ENCODE data around the gene ACOX3.

ACOX3 gene

DNA sequence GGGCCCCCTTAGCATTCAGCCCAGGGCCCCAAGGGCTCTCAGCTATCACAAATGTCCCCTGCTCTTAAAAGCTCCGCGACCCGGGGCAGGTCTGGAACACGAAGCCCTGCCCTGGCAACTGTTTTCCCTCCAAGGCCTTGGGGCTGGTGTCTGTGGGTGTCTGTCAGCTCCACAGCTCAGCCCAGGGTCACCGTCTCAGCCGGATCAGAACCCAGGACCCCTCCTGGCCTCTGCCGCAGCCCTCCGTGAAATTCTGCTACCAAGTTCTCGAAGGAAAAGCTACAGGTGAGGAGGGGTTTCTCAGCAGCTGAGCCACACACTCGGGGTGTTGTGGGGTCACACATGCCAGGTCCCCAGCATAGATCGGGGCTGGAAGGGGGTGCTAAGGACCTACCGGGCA is 61.2 kb downstream of the ACOX3 start:
- TF ChIP-seq, protein P1, sequence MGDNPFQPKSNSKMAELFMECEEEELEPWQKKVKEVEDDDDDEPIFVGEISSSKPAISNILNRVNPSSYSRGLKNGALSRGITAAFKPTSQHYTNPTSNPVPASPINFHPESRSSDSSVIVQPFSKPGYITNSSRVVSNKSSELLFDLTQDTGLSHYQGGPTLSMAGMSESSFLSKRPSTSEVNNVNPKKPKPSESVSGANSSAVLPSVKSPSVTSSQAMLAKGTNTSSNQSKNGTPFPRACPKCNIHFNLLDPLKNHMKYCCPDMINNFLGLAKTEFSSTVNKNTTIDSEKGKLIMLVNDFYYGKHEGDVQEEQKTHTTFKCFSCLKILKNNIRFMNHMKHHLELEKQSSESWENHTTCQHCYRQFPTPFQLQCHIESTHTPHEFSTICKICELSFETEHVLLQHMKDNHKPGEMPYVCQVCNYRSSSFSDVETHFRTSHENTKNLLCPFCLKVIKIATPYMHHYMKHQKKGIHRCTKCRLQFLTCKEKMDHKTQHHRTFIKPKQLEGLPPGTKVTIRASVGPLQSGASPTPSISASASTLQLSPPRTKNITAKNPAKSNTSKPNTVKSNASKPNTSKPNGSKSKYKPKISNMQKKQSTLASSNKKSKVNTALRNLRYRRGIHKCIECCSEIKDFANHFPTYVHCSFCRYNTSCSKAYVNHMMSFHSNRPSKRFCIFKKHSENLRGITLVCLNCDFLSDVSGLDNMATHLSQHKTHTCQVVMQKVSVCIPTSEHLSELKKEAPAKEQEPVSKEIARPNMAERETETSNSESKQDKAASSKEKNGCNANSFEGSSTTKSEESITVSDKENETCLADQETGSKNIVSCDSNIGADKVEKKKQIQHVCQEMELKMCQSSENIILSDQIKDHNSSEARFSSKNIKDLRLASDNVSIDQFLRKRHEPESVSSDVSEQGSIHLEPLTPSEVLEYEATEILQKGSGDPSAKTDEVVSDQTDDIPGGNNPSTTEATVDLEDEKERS (tag by site-specific recombination; IDR thresholded peaks at IDR 0.05), result no peak
- TF ChIP-seq ZNF624 (tag by site-specific recombination; IDR thresholded peaks at IDR 0.05), result no peak
- no peak for TF ChIP-seq WT1 (tag by site-specific recombination; IDR thresholded peaks at IDR 0.05)
- no peak for TF ChIP-seq ZNF548 (tag by site-specific recombination; IDR thresholded peaks at IDR 0.05)
- TF ChIP-seq ZNF394 (tag by site-specific recombination; IDR thresholded peaks at IDR 0.05; ENCODE audit: borderline replicate concordance), result no peak
- no peak for TF ChIP-seq ZBTB17 (tag by site-specific recombination; IDR thresholded peaks at IDR 0.05)
- no peak for TF ChIP-seq KLF9 (tag by site-specific recombination; IDR thresholded peaks at IDR 0.05; ENCODE audit: low read depth)
- TF ChIP-seq ZNF664 (tag by site-specific recombination; IDR thresholded peaks at IDR 0.05), result no peak
- no peak for TF ChIP-seq YY2 (tag by site-specific recombination; IDR thresholded peaks at IDR 0.05)
- Histone ChIP-seq H3K4me3 (ENCODE audit: low read depth, low read length) (no peak overlapping the region), H3K36me3 (ENCODE audit: control insufficient read depth in 2 of 2, insufficient read depth in 1 of 2, low read length in 2 of 2) (no peaks in the 10 kb centered on the region), H3K27ac (ENCODE audit: extremely low read depth, low read depth, low read length) (no peak overlapping the region), H3K4me1 (ENCODE audit: control insufficient read depth, insufficient read depth, low read length) (no peaks in the 10 kb centered on the region), H3K9me3 (ENCODE audit: control insufficient read depth, insufficient read depth, low read depth, low read length) (no peaks in the 10 kb centered on the region)
- ChIA-PET POLR2A (no interaction called here), CTCF (interaction anchor here (0.6 to 0.9 kb wide), 2 partner anchors 24 to 38 kb away, joined by 3 read pairs; no protein-coding TSS in a partner anchor)

DNA sequence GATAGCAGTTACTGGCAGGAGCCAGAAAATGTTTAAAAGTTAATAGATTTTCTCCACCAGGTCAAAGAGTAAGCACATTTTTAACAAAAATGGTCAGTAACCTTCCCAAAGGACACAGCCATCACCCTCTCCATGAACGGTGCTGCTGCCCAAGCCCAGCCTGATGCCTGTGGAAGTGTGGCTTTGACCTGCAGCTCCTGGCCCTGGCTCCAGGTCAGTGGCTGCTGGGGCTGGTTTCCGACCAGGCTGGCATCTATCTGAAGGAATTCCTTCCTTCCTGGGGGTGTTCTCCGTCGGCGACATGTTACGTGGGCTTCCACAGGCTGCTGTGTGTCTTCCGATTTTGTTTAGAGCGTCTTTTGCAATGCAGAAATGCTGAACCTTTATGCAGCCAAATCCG is 61.7 kb downstream of the ACOX3 start:
- Histone ChIP-seq H3K36me3 (ENCODE audit: control insufficient read depth in 2 of 2, insufficient read depth in 1 of 2, low read length in 2 of 2) (no peaks in the 10 kb centered on the region), H3K4me1 (ENCODE audit: control insufficient read depth, insufficient read depth, low read length) (no peaks in the 10 kb centered on the region), H3K4me3 (ENCODE audit: low read depth, low read length) (no peak overlapping the region), H3K27ac (ENCODE audit: extremely low read depth, low read depth, low read length) (no peak overlapping the region), H3K9me3 (ENCODE audit: control insufficient read depth, insufficient read depth, low read depth, low read length) (no peaks in the 10 kb centered on the region)
- CTCF ChIA-PET, result interaction anchor here (0.9 kb wide), 1 partner anchor 24 kb away, joined by 3 read pairs; no protein-coding TSS in a partner anchor
- TF ChIP-seq, protein P2, sequence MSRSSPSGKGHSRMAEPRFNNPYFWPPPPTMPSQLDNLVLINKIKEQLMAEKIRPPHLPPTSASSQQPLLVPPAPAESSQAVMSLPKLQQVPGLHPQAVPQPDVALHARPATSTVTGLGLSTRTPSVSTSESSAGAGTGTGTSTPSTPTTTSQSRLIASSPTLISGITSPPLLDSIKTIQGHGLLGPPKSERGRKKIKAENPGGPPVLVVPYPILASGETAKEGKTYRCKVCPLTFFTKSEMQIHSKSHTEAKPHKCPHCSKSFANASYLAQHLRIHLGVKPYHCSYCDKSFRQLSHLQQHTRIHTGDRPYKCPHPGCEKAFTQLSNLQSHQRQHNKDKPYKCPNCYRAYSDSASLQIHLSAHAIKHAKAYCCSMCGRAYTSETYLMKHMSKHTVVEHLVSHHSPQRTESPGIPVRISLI (tag by site-specific recombination; IDR thresholded peaks at IDR 0.05), result no peak
- TF ChIP-seq PRDM6 (tag by site-specific recombination; IDR thresholded peaks at IDR 0.05) (no peak), ZNF221 (tag by site-specific recombination; IDR thresholded peaks at IDR 0.05; ENCODE audit: borderline replicate concordance) (no peak), ZNF76 (tag by site-specific recombination; IDR thresholded peaks at IDR 0.05; ENCODE audit: borderline replicate concordance, low read depth) (no peak), ZNF202 (tag by site-specific recombination; IDR thresholded peaks at IDR 0.05; ENCODE audit: borderline replicate concordance) (no peak), ZNF423 (tag by site-specific recombination; IDR thresholded peaks at IDR 0.05) (no peak), ZNF133 (tag by site-specific recombination; IDR thresholded peaks at IDR 0.05) (no peak), ZBTB6 (tag by site-specific recombination; IDR thresholded peaks at IDR 0.05) (no peak), ZNF837 (tag by site-specific recombination; IDR thresholded peaks at IDR 0.05) (no peak), ZNF658 (tag by site-specific recombination; IDR thresholded peaks at IDR 0.05) (no peak), ZNF169 (tag by site-specific recombination; IDR thresholded peaks at IDR 0.05) (no peak), EGR2 (tag by site-specific recombination; IDR thresholded peaks at IDR 0.05; ENCODE audit: low read depth) (no peak), ZNF629 (tag by site-specific recombination; IDR thresholded peaks at IDR 0.05) (no peak), ZNF174 (tag by site-specific recombination; IDR thresholded peaks at IDR 0.05) (no peak), ZNF677 (tag by site-specific recombination; IDR thresholded peaks at IDR 0.05) (no peak), KLF1 (tag by site-specific recombination; IDR thresholded peaks at IDR 0.05) (no peak), ZNF514 (tag by site-specific recombination; IDR thresholded peaks at IDR 0.05) (no peak)
- TF ChIP-seq, protein P3, sequence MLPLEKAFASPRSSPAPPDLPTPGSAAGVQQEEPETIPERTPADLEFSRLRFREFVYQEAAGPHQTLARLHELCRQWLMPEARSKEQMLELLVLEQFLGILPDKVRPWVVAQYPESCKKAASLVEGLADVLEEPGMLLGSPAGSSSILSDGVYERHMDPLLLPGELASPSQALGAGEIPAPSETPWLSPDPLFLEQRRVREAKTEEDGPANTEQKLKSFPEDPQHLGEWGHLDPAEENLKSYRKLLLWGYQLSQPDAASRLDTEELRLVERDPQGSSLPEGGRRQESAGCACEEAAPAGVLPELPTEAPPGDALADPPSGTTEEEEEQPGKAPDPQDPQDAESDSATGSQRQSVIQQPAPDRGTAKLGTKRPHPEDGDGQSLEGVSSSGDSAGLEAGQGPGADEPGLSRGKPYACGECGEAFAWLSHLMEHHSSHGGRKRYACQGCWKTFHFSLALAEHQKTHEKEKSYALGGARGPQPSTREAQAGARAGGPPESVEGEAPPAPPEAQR (tag by site-specific recombination; IDR thresholded peaks at IDR 0.05), result no peak
- POLR2A ChIA-PET, result no interaction called here
